KMS-11 (cell line): Measurements from ENCODE around the gene P2RY8.

ENCODE experiments used
- H2AFZ ChIP-seq: fragments of 200-600 bp; sonication (generic); 2 replicates; pipeline ENCODE4 v1.6.1; 2016; ENCODE audit warnings: antibody characterized with exemption, mixed run types, low read depth
- H3K27ac ChIP-seq: fragments of 200-600 bp; sonication (generic); 2 replicates; pipeline ENCODE4 v1.6.1; 2016; ENCODE audit warnings: mild to moderate bottlenecking, mixed run types
- H3K27me3 ChIP-seq: fragments of 200-600 bp; sonication (generic); 2 replicates; pipeline ENCODE4 v1.6.1; 2017; ENCODE audit warnings: mild to moderate bottlenecking, low read depth, mixed run types, moderate library complexity; ENCODE audit not compliant: insufficient read depth
- H3K36me3 ChIP-seq: fragments of 200-600 bp; sonication (generic); 2 replicates; pipeline ENCODE4 v1.6.1; 2017; ENCODE audit warnings: mild to moderate bottlenecking, mixed run types; ENCODE audit not compliant: insufficient read depth
- H3K4me1 ChIP-seq: fragments of 200-600 bp; sonication (generic); 2 replicates; pipeline ENCODE4 v1.6.1; 2016; ENCODE audit warnings: mild to moderate bottlenecking, low read depth, mixed run types; ENCODE audit not compliant: poor library complexity, severe bottlenecking
- H3K4me2 ChIP-seq: fragments of 200-600 bp; sonication (generic); 2 replicates; pipeline ENCODE4 v1.7.0; 2016; ENCODE audit warnings: mild to moderate bottlenecking, mixed run types
- H3K4me3 ChIP-seq: fragments of 200-600 bp; sonication (generic); IDR thresholded peaks from 2 replicates; pipeline ENCODE4 v1.6.1; 2017; ENCODE audit warnings: low read depth, low read length, mixed read lengths; ENCODE audit not compliant: insufficient read depth
- H3K79me2 ChIP-seq: fragments of 200-600 bp; sonication (generic); 2 replicates; pipeline ENCODE4 v1.6.1; 2016; ENCODE audit warnings: low read depth, mixed run types; ENCODE audit not compliant: insufficient read depth
- H3K9ac ChIP-seq: fragments of 200-600 bp; sonication (generic); 2 replicates; pipeline ENCODE4 v1.6.1; 2016; ENCODE audit warnings: mild to moderate bottlenecking, mixed run types
- H4K20me1 ChIP-seq: fragments of 200-600 bp; sonication (generic); 2 replicates; pipeline ENCODE4 v1.6.1; 2016; ENCODE audit warnings: mild to moderate bottlenecking, mixed run types; ENCODE audit not compliant: insufficient read depth
- CTCF ChIP-seq: fragments of 200-600 bp; sonication (generic); conservative IDR thresholded peaks from 2 replicates; pipeline ENCODE4 v1.6.1; 2017; ENCODE audit warnings: low read depth, mild to moderate bottlenecking, antibody characterized with exemption, low read length, moderate library complexity, mixed read lengths

The P2RY8 gene

GRCh38 chrX:1506916-1507315 lies 30.1 kb downstream of the P2RY8 start:
- H2AFZ ChIP-seq, result no peak overlapping the region
- H3K4me2 ChIP-seq, result no peak overlapping the region
- no peak for TF ChIP-seq CTCF
- no peak overlapping the region for H3K27ac ChIP-seq
- H3K9ac ChIP-seq, result no peak overlapping the region
- H3K4me3 ChIP-seq, result no peak overlapping the region
- H3K79me2 ChIP-seq, result peaks cover 63% of the 10 kb centered on the region
- peaks cover 8% of the 10 kb centered on the region; the same call in 1 of the 2 replicates for H4K20me1 ChIP-seq
- no peaks in the 10 kb centered on the region for H3K27me3 ChIP-seq
- peaks cover 38% of the 10 kb centered on the region for H3K4me1 ChIP-seq
- H3K36me3 ChIP-seq, result no peaks in the 10 kb centered on the region

DNA sequence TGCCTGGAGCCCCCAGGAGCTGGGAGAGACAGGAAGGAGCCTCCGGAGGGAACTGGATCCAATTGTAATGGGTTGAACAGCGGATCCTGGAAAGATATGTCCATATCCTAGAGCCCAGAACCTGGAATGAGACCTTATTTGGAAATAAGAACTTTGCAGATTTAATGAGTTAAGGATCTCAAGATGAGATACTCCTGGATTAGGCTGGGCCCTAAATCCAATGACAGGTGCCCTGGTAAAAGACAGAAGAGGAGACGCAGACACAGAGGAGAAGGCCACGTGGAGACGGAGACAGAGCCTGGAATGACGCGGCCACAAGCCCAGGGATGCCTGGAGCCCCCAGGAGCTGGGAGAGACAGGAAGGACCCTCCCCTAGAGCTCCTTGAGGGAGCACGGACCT lies 34.1 kb downstream of the P2RY8 start:
- no peak overlapping the region for H2AFZ ChIP-seq
- H3K79me2 ChIP-seq, result peaks cover 52% of the 10 kb centered on the region
- H3K36me3 ChIP-seq, result no peaks in the 10 kb centered on the region
- H3K27ac ChIP-seq, result no peak overlapping the region
- no peak overlapping the region for H3K9ac ChIP-seq
- H3K4me1 ChIP-seq, result peaks cover 33% of the 10 kb centered on the region
- no peaks in the 10 kb centered on the region for H3K27me3 ChIP-seq
- H3K4me2 ChIP-seq, result no peak overlapping the region
- H4K20me1 ChIP-seq, result no peaks in the 10 kb centered on the region
- no peak for TF ChIP-seq CTCF
- no peak overlapping the region for H3K4me3 ChIP-seq

DNA sequence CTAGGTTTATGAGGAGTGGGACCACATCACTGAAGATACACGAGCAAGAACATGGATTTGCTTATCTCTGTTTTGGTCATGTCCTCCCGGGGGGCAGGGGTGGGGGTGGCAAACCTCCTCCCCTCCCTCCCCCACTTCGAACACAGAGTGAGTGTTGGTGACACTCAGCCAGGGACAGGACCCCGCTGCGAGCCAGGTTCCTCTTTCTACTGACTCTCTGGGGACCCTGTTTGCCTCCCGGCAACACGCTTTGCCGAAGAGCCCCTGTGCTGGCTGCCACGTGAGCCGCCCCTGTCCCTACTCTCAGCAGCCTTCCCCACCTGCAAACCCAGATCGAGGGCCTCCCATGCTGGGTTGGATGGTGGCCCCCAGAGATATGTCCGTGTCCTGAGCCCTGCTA lies 34.7 kb downstream of the P2RY8 start:
- H3K4me1 ChIP-seq, result peaks cover 33% of the 10 kb centered on the region
- no peak overlapping the region for H2AFZ ChIP-seq
- peaks cover 51% of the 10 kb centered on the region for H3K79me2 ChIP-seq
- no peak overlapping the region for H3K27ac ChIP-seq
- H3K9ac ChIP-seq, result no peak overlapping the region
- no peak overlapping the region for H3K4me2 ChIP-seq
- H3K4me3 ChIP-seq, result no peak overlapping the region
- TF ChIP-seq CTCF, result no peak
- no peaks in the 10 kb centered on the region for H3K27me3 ChIP-seq
- H3K36me3 ChIP-seq, result no peaks in the 10 kb centered on the region
- no peaks in the 10 kb centered on the region for H4K20me1 ChIP-seq

GRCh38 chrX:1500701-1501624 lies 36.0 kb downstream of the P2RY8 start:
- Histone ChIP-seq H2AFZ (no peak overlapping the region), H3K36me3 (no peaks in the 10 kb centered on the region), H3K9ac (no peak overlapping the region), H3K4me2 (no peak overlapping the region), H3K4me1 (peaks cover 30% of the 10 kb centered on the region), H3K27ac (no peak overlapping the region), H3K4me3 (no peak overlapping the region), H3K27me3 (no peaks in the 10 kb centered on the region), H4K20me1 (no peaks in the 10 kb centered on the region), H3K79me2 (peaks cover 46% of the 10 kb centered on the region; the same call in 1 of the 2 replicates)
- TF ChIP-seq CTCF, result no peak
